H9 (cell line): Measurements from ENCODE around the gene EEF1A2. TPM values are rescaled to one million over a fixed set of nuclear protein-coding genes. Genes with fewer than 3 reads are reported as not detected.

ENCODE experiments used
- DNase-seq: peaks from one replicate; pipeline ENCODE4 v3.0.0-alpha.2; 2017
- H2AFZ ChIP-seq: one replicate; pipeline ENCODE4 v1.6.1; 2013; ENCODE audit warnings: mild to moderate bottlenecking, low read length, control low read depth, moderate library complexity
- H2AK5ac ChIP-seq: 2 replicates; pipeline ENCODE4 v1.6.1; 2013; ENCODE audit warnings: low read length, control low read depth, mixed read lengths; ENCODE audit not compliant: insufficient read length
- H2BK120ac ChIP-seq: one replicate; pipeline ENCODE4 v1.6.1; 2013; ENCODE audit warnings: low read depth, mild to moderate bottlenecking, low read length, control low read depth, inconsistent platforms; ENCODE audit not compliant: poor library complexity, severe bottlenecking
- H2BK12ac ChIP-seq: 2 replicates; pipeline ENCODE4 v1.6.1; 2013; ENCODE audit warnings: low read length, control low read depth, mixed read lengths, low read depth; ENCODE audit not compliant: insufficient read length
- H2BK15ac ChIP-seq: 2 replicates; pipeline ENCODE4 v1.6.1; 2013; ENCODE audit warnings: low read depth, low read length, control low read depth
- H2BK20ac ChIP-seq: one replicate; pipeline ENCODE4 v1.6.1; 2013; ENCODE audit warnings: low read depth, mild to moderate bottlenecking, low read length, control low read depth, inconsistent platforms; ENCODE audit not compliant: poor library complexity, severe bottlenecking
- H2BK5ac ChIP-seq: 2 replicates; pipeline ENCODE4 v1.6.1; 2013; ENCODE audit warnings: low read length, control low read depth, mixed read lengths; ENCODE audit not compliant: insufficient read length
- H3K14ac ChIP-seq: 2 replicates; pipeline ENCODE4 v1.6.1; 2013; ENCODE audit warnings: low read length, control low read depth; ENCODE audit not compliant: insufficient read depth
- H3K18ac ChIP-seq: 2 replicates; pipeline ENCODE4 v1.6.1; 2013; ENCODE audit warnings: low read depth, mild to moderate bottlenecking, mixed read lengths, low read length, control low read depth; ENCODE audit not compliant: insufficient read length
- H3K23ac ChIP-seq: 2 replicates; pipeline ENCODE4 v1.6.1; 2013; ENCODE audit warnings: low read length, control low read depth, mixed read lengths, low read depth; ENCODE audit not compliant: insufficient read length
- H3K23me2 ChIP-seq: 2 replicates; pipeline ENCODE4 v1.6.1; 2013; ENCODE audit warnings: low read depth, mild to moderate bottlenecking, mixed read lengths, low read length, control low read depth; ENCODE audit not compliant: insufficient read length, poor library complexity, severe bottlenecking
- H3K27ac ChIP-seq: 2 replicates; pipeline ENCODE4 v1.5.1; 2013; ENCODE audit warnings: low read length, control low read depth, mixed read lengths, low read depth; ENCODE audit not compliant: insufficient read length
- H3K27me3 ChIP-seq: 2 replicates; pipeline ENCODE4 v1.6.1; 2013; ENCODE audit warnings: low read length, control low read depth, inconsistent platforms; ENCODE audit not compliant: insufficient read depth
- H3K4ac ChIP-seq: 2 replicates; pipeline ENCODE4 v1.6.1; 2013; ENCODE audit warnings: low read depth, mild to moderate bottlenecking, control low read depth, inconsistent platforms, low read length, moderate library complexity
- H3K4me1 ChIP-seq: 2 replicates; pipeline ENCODE4 v1.6.1; 2013; ENCODE audit warnings: low read length, control low read depth, inconsistent platforms; ENCODE audit not compliant: insufficient read depth
- H3K4me2 ChIP-seq: 2 replicates; pipeline ENCODE4 v1.6.1; 2013; ENCODE audit warnings: low read length, control low read depth, mixed read lengths; ENCODE audit not compliant: insufficient read length, insufficient read depth
- H3K56ac ChIP-seq: 2 replicates; pipeline ENCODE4 v1.6.1; 2013; ENCODE audit warnings: low read depth, mild to moderate bottlenecking, mixed read lengths, low read length, control low read depth; ENCODE audit not compliant: insufficient read length
- H3K79me1 ChIP-seq: 2 replicates; pipeline ENCODE4 v1.6.1; 2013; ENCODE audit warnings: low read depth, mild to moderate bottlenecking, moderate library complexity, low read length, control low read depth, inconsistent platforms; ENCODE audit not compliant: insufficient read depth, poor library complexity, severe bottlenecking
- H3K79me2 ChIP-seq: 2 replicates; pipeline ENCODE4 v1.6.1; 2013; ENCODE audit warnings: low read length, control low read depth, inconsistent platforms; ENCODE audit not compliant: insufficient read depth
- H3K9ac ChIP-seq: 2 replicates; pipeline ENCODE4 v1.6.1; 2013; ENCODE audit warnings: low read length, control low read depth, mixed read lengths; ENCODE audit not compliant: insufficient read length; ENCODE audit errors: extremely low read depth
- H3K9me3 ChIP-seq: one replicate; pipeline ENCODE4 v1.6.1; 2013; ENCODE audit warnings: low read depth, low read length, inconsistent platforms; ENCODE audit not compliant: control insufficient read depth
- H3T11ph ChIP-seq: one replicate; pipeline ENCODE4 v1.6.1; 2013; ENCODE audit warnings: mild to moderate bottlenecking, low read length, control low read depth, inconsistent platforms
- H4K20me1 ChIP-seq: one replicate; pipeline ENCODE4 v1.6.1; 2013; ENCODE audit not compliant: control insufficient read depth, insufficient read length, insufficient read depth
- H4K5ac ChIP-seq: 2 replicates; pipeline ENCODE4 v1.6.1; 2013; ENCODE audit warnings: low read depth, mild to moderate bottlenecking, mixed read lengths, low read length, control low read depth; ENCODE audit not compliant: insufficient read length
- H4K8ac ChIP-seq: replicated peaks from 2 replicates; pipeline ENCODE4 v1.6.1; 2013; ENCODE audit warnings: low read length, control low read depth, mixed read lengths, low read depth; ENCODE audit not compliant: insufficient read length
- H4K91ac ChIP-seq: 2 replicates; pipeline ENCODE4 v1.6.1; 2013; ENCODE audit warnings: low read depth, mild to moderate bottlenecking, moderate library complexity, mixed read lengths, low read length, control low read depth; ENCODE audit not compliant: insufficient read length
- H3K27ac Mint-ChIP-seq, 3 experiments: 2 replicates in 2 of 3; 3 replicates in 1 of 3; pipeline ENCODE4 v1.8.0; 2020 to 2021; ENCODE audit warnings: mixed read lengths in 3 of 3, mild to moderate bottlenecking in 1 of 3, moderate library complexity in 1 of 3
- H3K27me3 Mint-ChIP-seq: 2 replicates; pipeline ENCODE4 v1.8.0; 2021; ENCODE audit warnings: low read depth, mild to moderate bottlenecking, moderate library complexity, mixed read lengths
- H3K36me3 Mint-ChIP-seq, 3 experiments: 2 replicates in 2 of 3; 3 replicates in 1 of 3; pipeline ENCODE4 v1.8.0; 2020 to 2021; ENCODE audit warnings: low read depth in 3 of 3, mixed read lengths in 3 of 3; ENCODE audit not compliant: insufficient read depth in 1 of 3
- H3K4me1 Mint-ChIP-seq, 2 experiments: 2 replicates each; pipeline ENCODE4 v1.8.0; 2020; ENCODE audit warnings: mixed read lengths in 2 of 2
- H3K4me3 Mint-ChIP-seq, 2 experiments: 2 replicates in 1 of 2; 3 replicates in 1 of 2; pipeline ENCODE4 v1.8.0; 2020 to 2021; ENCODE audit warnings: mild to moderate bottlenecking in 2 of 2, mixed read lengths in 2 of 2, moderate library complexity in 1 of 2
- H3K9me3 Mint-ChIP-seq, 2 experiments: 2 replicates in 1 of 2; 3 replicates in 1 of 2; pipeline ENCODE4 v1.8.0; 2020; ENCODE audit warnings: mild to moderate bottlenecking in 2 of 2, mixed read lengths in 2 of 2, moderate library complexity in 1 of 2
- WGBS: extraction: QIAGEN DNeasy Blood & Tissue Kit; methylation state at CpG from one replicate; pipeline ENCODE4 v1.1.7; 2013; ENCODE audit warnings: missing lambda C conversion rate, low lambda C conversion rate, mixed read lengths; ENCODE audit not compliant: insufficient read length; ENCODE audit errors: extremely low coverage; 5-methylcytosine and 5-hydroxymethylcytosine counted together
- total RNA-seq: library from RNA; stranded (reverse); gene quantifications from 2 replicates; pipeline ENCODE4 v1.2.1, GENCODE V29; 2021
- TF ChIP-seq, protein P1 (sequence below): fragments of 200-600 bp; sonication (generic); conservative IDR thresholded peaks from 3 replicates; pipeline ENCODE4 v1.8.0; 2021; ENCODE audit warnings: antibody characterized with exemption, mild to moderate bottlenecking

Gene EEF1A2
- total RNA-seq, 1 experiment from 2014 or later: 27.4 TPM

DNA sequence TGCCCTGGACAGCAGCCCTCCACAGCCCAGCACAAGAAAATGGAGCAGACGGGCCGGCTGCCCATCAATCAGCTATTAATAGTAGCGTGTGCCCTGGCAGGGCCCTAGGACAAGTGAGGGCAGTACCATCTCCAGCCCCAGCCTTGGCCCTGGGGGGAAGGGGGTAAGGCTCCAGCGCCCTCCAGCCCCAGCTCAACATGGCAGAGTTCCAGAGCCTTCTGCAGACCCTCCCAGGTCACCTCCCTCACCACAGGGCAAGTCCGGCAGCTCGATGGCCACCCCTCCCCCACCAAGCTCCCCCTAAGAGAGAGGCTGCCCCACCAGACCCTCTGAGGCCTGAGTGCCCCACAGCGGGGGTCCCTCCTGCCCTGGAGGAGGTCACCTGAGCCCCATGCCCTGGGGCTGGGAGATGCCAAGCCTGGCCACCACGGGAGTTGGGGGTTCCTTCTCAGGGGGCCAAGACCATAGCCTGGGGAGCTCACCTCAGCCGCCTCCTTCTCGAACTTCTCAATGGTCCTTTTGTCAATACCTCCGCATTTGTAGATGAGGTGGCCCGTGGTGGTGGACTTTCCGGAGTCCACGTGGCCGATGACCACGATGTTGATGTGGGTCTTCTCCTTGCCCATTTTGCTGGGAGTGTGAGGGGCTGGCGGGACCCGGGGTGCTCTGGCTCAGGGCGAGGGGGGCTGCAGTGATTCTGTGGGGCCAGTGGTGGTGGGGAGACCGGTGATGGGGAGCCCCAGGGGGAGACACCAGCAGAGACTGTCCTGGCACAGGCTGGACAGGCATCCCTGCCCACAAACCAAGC is 1.5 kb downstream of the EEF1A2 start:
- Histone ChIP-seq H3K9me3 (no peaks in the 10 kb centered on the region), H2AFZ (no peak overlapping the region), H3K4ac (no peak overlapping the region), H3K27ac (no peak overlapping the region), H3K56ac (no peak overlapping the region), H4K20me1 (peaks cover 2% of the 10 kb centered on the region), H2BK12ac (no peak overlapping the region), H2BK15ac (no peak overlapping the region), H3K4me2 (no peak overlapping the region), H3K18ac (no peak overlapping the region), H3T11ph (no peak overlapping the region), H3K23me2 (peaks cover 5% of the 10 kb centered on the region), H2BK20ac (no peak overlapping the region), H4K91ac (no peak overlapping the region), H3K9ac (no peak overlapping the region), H3K23ac (no peak overlapping the region), H4K8ac (no peak overlapping the region), H3K79me2 (no peaks in the 10 kb centered on the region), H2BK5ac (no peak overlapping the region), H4K5ac (no peak overlapping the region), H2BK120ac (no peak overlapping the region), H3K79me1 (no peaks in the 10 kb centered on the region), H3K27me3 (peaks cover 4% of the 10 kb centered on the region; the same call in 1 of the 2 replicates), H2AK5ac (no peak overlapping the region), H3K14ac (no peak overlapping the region), H3K4me1 (no peaks in the 10 kb centered on the region)
- Mint-ChIP-seq H3K27ac (no peak overlapping the region), H3K4me3 (peak overlapping the region in 1 of 2 experiments; percentile 35; a peak in 1 of 5 replicates), H3K9me3 (peaks cover 2 to 5% of the 10 kb centered on the region in 2 experiments; a peak in 3 of 5 replicates), H3K27me3 (peaks cover 46% of the 10 kb centered on the region), H3K4me1 (peaks cover 4 to 10% of the 10 kb centered on the region in 2 experiments; a peak in 3 of 4 replicates), H3K36me3 (peaks cover 5 to 12% (median 8%) of the 10 kb centered on the region in 3 experiments; a peak in 6 of 7 replicates)
- TF ChIP-seq, protein P1, sequence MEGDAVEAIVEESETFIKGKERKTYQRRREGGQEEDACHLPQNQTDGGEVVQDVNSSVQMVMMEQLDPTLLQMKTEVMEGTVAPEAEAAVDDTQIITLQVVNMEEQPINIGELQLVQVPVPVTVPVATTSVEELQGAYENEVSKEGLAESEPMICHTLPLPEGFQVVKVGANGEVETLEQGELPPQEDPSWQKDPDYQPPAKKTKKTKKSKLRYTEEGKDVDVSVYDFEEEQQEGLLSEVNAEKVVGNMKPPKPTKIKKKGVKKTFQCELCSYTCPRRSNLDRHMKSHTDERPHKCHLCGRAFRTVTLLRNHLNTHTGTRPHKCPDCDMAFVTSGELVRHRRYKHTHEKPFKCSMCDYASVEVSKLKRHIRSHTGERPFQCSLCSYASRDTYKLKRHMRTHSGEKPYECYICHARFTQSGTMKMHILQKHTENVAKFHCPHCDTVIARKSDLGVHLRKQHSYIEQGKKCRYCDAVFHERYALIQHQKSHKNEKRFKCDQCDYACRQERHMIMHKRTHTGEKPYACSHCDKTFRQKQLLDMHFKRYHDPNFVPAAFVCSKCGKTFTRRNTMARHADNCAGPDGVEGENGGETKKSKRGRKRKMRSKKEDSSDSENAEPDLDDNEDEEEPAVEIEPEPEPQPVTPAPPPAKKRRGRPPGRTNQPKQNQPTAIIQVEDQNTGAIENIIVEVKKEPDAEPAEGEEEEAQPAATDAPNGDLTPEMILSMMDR: no peak
- peak; percentile 33 for DNase-seq
- WGBS: no CpG with 5 or more reads among the region's 20 CpGs
